Measurements from ENCODE around the gene FBXW8.

FBXW8 gene

DNA sequence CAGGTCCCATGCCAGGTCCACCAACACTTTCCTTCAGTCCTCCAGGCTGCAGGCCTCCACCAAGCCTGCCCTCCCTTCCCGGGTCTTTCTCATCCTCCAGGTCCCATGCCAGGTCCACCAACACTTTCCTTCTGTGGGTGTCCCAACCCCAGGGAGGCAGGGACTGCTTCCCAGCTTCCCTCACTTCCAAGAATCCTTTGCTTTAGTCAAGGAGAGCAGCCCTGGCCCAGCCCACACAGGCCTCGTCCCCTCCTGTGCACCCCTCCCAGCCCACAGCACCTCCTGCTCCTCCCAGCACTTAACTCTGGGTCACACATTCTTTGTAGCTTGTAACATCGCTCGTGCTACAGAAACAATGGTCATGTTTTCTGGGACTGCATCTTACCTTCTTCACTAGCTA is 115.6 kb downstream of the FBXW8 start:
- DNase-seq, result no peak

GRCh38 chr12:117026921-117027250 is 116.1 kb downstream of the FBXW8 start:
- no peak for DNase-seq

DNA sequence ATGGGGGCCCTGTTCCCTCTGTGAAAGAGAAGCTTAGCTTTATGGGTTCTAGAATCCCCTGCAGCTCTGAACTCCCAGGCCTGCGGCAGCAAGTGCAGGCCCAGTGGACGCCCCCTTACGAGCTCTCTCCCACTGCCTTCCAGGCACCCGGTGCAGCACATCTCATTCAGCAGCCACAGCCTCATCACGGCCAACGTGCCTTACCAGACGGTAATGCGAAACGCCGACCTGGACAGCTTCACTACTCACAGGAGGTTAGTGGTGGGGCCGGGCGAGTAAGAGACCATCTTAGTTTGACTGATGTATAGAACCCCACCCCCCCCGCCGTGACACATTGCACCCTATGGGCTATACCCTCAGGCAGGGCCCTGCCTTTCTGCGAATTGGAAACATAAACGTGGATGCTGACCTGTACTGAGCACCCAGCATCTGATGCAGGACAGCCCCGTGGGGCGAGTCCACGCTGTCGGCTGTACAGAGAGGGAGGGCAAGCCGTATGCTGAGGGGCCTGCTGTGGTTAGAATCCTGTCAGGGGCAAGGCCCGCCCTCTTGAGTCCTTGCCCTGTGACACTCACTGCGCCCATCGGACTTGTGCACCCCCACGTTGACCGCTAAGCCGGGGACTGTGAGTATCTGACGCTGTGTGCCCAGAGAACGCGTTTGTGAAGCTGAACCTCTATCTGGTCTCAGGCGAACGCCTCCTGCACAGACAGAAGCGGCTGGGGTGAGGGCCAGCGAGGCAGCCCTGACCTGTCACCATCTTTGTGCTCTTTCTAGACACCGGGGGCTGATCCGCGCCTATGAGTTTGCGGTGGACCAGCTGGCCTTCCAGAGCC is 116.7 kb downstream of the FBXW8 start:
- no peak for DNase-seq

DNA sequence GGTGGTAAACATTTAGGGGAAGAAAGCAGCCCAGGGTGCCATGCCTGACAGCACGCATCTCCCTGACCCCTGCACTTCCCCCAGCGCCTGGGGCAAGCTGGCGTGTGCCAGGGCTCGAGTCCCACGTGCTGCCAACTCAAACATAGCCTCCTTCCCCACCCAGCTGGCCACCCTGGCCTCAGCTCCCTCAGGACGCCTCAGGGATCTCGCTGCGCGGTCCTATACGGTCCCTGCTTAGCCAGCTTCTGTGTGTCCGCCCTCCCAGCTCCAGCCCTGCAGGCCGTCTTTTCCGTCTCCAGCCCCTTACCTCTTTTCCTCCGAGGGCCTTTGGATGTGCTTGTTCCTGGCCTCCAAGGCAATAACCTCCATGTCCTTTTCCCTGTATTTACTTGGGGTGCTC is 117.5 kb downstream of the FBXW8 start:
- DNase-seq, result no peak

- DNase-seq, result no peak
Measured at GRCh38 chr12:117030187-117030900, 119.6 kb downstream of the FBXW8 start.

GRCh38 chr12:117031843-117032592 is 121.3 kb downstream of the FBXW8 start:
- DNase-seq, result no peak

- DNase-seq, result no peak
Measured at GRCh38 chr12:117032593-117033381, 122.0 kb downstream of the FBXW8 start.

- DNase-seq, result no peak
Measured at GRCh38 chr12:117033382-117034221, 122.9 kb downstream of the FBXW8 start.

- no peak for DNase-seq
Measured at GRCh38 chr12:117034249-117034648, 123.5 kb downstream of the FBXW8 start.

GRCh38 chr12:117034701-117035151 is 124.0 kb downstream of the FBXW8 start:
- no peak for DNase-seq

DNA sequence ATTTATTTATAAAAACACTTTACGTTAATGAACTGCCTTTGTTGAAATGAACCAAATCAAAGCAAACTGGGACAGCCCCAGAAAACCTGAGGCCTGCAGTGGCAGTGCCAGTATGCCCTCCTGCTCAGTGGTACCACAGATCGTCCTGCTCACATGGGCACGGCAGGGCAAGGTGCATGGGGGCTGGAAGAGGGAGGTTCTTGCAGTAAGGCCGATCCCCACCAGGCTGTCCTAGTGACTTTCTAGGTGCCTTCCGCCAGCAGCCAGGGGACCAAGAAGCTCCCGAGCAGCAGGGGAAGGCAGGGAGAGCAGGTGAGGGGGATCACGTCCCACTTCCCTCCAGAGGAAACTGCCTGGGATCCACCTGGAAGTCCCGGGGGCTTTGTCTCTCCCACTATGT is 124.5 kb downstream of the FBXW8 start:
- no peak for DNase-seq

- no peak for DNase-seq
Measured at GRCh38 chr12:117036046-117036445, 125.3 kb downstream of the FBXW8 start.

- no peak for DNase-seq
Measured at GRCh38 chr12:117036547-117036946, 125.8 kb downstream of the FBXW8 start.

- DNase-seq, result no peak
Measured at GRCh38 chr12:117037289-117038022, 126.7 kb downstream of the FBXW8 start.

DNA sequence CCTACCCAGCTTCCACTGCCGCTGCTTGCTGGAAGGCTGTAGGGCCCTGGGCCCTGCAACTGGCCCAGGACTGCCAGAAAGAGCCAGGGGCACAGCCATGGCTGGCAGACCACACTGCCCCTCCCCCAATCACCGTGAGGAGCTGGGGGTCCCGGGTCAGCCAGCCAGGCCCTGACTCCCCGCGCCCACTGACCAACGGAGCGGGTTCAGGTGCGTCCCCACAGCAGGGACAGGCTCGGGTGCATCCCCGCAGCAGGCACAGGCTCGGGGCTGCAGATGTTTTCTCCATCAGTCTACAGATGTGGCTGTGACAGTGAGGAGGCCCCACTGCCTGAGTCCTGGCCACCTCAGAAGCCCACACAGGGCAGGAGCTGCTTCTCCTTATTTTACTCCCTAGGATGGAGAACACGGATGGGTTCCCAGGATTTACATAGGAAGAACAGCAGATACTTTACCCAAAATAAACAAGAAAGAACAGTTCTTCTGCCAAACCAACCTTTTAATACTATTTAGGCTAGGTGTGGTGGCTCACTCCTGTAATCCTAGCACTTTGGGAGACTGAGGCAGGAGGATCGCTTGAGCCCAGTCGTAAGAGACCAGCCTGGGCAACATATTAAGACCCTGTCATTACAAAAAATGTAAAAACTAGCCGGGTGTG is 127.4 kb downstream of the FBXW8 start:
- no peak for DNase-seq

DNA sequence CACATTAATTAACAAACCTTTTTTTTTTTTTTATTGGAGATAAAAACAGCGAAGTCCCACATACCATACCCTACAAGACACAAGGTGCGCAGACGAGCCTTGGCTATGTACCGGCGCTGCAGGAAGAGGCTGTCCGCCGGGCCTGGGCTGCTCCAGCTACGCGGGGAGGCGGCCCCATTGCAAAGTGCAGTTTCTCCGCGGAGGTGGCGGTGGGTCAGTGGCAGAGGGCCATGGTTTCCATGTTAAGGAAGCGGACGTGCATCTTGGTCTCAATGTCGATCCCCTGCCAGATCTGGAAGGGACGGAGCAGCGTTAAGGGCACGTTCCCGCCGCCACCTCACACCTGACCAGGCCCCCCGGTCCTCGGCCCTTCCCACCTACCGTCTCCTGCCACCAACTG is 128.2 kb downstream of the FBXW8 start:
- no peak for DNase-seq

DNA sequence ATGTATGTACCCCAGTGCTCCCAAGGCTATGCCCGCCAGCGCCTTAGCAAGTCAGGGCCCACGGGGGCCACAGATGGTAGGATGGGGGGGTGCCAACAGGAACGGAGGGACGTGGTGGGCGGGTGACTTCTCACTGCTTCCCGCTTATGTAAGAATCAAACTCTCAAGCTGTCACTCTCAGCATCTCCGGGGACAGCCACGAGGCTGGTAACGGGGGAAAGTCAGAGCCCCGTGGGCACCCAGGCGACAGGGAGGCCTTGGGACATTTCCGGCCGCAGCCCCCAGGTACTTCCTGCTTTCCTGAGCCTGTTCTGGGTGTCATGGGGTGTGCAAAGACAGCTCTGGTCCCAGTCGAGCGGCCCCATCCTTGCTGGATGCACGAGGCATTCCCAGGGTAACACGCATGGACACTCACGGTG is 129.2 kb downstream of the FBXW8 start:
- no peak for DNase-seq

DNA sequence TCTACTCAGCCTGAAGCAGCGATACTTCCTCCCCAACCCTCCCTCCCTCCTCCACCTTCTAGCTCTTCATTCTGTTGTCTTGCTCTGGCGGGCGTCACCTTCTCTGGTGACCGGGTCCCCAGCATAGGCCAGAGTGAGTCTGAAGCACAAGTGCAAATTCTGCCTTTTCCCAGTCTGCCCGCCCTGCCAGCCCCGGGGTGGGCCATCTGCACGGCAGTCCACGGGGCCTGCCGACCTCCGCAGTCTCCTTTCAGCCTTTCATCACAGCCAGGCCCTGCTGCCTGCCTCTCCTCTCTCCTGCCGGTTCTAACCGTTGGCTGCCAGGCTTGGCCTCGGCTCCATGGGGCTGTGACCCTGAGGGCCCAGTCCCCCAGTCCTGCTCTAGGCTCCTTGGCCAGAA is 129.7 kb downstream of the FBXW8 start:
- no peak for DNase-seq

GRCh38 chr12:117041798-117042170 is 131.0 kb downstream of the FBXW8 start:
- no peak for DNase-seq

DNA sequence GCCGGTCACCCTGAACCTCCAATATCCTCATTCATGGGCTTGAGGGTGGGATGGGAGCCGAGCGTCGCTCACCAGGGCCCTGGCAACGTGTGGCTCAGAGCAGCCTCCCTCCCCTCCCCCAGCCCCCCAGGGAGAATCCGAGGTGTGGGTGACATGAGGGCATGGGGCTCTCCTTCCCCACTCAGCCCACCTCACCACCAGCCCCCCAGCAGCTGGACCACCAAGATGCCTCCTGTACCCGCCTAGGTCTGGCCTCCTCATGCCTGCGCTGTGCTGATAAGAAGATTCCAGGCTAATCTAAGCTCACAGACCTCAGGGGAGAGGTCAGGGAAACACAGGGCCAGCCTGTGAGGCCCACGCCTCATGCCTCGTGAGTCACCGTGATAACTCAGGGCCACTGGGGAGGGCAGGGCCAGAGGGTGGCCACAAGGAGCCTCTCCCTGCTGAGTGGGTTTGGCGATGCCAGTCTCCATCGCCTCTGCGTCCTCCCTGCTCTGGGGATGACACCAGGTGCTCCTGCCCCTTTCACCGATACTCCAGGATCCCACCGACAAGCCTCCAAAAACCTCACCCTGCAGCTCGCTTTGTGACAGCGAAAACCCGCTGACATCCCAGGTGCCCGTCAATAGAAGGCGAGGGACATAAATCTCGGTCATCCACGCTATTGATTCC is 131.6 kb downstream of the FBXW8 start:
- no peak for DNase-seq

Measured in activated naive CD4-positive, alpha-beta T cell treated with anti-CD3 and anti-CD28 coated beads, Interleukin-2, amount 50 U/mL, for 16 hours (primary cell).